Measurements from ENCODE around the gene COL6A3.

COL6A3 gene

GRCh38 chr2:237290261-237290660 is 123.7 kb downstream of the COL6A3 start:
- DNase-seq = no peak

- no peak for DNase-seq
Observed at GRCh38 chr2:237289139-237289538, 124.8 kb downstream of the COL6A3 start.

- DNase-seq = no peak
Observed at GRCh38 chr2:237287872-237288271, 126.1 kb downstream of the COL6A3 start.

- DNase-seq = no peak
Observed at GRCh38 chr2:237283131-237283928, 130.6 kb downstream of the COL6A3 start.

GRCh38 chr2:237282568-237283128 is 131.3 kb downstream of the COL6A3 start:
- no peak for DNase-seq

- no peak for DNase-seq
Observed at GRCh38 chr2:237281836-237282306, 132.1 kb downstream of the COL6A3 start.

GRCh38 chr2:237280939-237281338 is 133.0 kb downstream of the COL6A3 start:
- no peak for DNase-seq

GRCh38 chr2:237280229-237280628 is 133.7 kb downstream of the COL6A3 start:
- DNase-seq = no peak

GRCh38 chr2:237279012-237279768 is 134.8 kb downstream of the COL6A3 start:
- no peak for DNase-seq

- DNase-seq = no peak
Observed at GRCh38 chr2:237278568-237278967, 135.4 kb downstream of the COL6A3 start.

- no peak for DNase-seq
Observed at GRCh38 chr2:237276716-237277490, 137.1 kb downstream of the COL6A3 start.

All from T-helper 2 cell (primary cell).